ENCODE results near the gene EMD.
A peak's percentile ranks its signal among the peaks of the same experiment; 100 is the strongest.
"Not testable (repeated sequence)": the region's sequence is repeated elsewhere in the genome, so short reads cannot be mapped to it uniquely, and the experiment has no call there.

The EMD gene

DNA sequence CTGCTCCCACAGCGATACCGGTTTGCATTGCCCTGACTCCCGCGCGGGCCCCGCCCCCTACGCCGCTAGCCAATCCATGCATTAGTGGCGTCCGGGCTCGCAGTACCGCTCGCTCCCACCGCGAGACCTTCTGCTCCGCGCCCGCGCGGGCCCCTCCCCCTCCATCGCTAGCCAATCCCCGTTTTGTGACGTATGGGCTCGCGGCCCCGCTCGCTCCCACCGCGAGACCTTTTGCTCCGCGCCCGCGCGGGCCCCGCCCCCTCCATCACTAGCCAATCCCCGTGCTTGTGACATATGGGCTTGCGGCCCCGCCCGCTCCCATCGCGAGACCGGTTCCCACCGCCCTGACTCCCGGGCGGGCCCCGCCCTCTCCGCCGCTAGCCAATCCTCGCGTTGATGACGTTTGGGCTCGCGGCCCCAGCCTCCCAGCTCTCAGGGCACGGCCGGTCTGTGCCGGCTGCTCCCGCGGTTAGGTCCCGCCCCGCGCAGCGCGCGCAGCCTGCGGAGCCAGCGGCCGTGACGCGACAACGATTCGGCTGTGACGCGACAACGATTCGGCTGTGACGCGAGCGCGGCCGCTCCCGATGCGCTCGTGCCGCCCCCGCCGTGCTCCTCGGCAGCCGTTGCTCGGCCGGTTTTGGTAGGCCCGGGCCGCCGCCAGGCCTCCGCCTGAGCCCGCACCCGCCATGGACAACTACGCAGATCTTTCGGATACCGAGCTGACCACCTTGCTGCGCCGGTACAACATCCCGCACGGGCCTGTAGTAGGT lies at the start of gene EMD:
EMD (plus strand) TSS at position 497 of the 770 bp plus-strand sequence; CDS start at position 687, 190 bp downstream.
- peak; percentile 87 for DNase-seq (ENCODE audit: low spot score)

DNA sequence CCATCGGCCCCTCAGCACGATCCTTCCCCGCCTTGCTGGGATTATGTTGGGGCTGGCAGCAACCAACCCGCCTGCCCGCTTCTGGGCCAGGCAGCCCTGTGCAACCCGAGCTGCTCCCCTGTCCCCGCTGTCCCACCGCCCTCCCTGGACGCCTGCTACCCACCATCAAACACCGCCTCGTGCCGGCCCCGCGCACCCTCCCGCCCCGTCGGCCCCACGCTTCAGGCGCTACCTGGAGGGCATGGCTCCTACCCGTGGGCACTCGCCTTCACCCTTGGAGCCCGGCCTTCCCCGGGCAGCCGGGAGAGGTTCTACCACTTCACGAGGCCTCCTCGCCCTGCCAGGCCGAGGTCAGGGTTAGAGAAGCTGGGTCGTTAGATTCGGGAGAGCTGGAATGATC lies 46.5 kb upstream of the EMD start:
- no peak for DNase-seq (ENCODE audit: low spot score)

- no peak for DNase-seq (ENCODE audit: low spot score)
Measured at GRCh38 chrX:154333116-154333515, 46.0 kb upstream of the EMD start.

DNA sequence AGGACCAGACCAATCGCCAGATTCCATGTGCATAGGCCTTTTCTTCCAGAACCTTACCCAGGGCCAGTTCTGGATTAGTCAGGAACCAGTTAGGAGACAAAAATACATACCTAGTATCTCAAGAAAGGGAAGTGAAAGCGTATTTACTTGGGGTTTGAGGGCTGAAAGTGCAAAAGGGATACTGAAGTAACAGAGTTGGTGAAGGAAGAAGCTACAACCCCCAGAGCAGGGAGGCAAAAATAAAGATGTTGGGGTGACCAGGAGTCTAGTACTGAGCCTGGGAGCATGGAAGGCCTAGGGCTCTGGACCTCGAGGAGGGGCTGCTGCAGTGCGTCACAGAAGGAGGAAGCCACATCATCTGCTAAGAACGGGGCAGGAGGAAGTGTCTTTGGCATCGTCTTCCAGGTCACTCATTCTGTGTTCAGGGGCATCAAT lies 45.2 kb upstream of the EMD start:
- no peak for DNase-seq (ENCODE audit: low spot score)

DNA sequence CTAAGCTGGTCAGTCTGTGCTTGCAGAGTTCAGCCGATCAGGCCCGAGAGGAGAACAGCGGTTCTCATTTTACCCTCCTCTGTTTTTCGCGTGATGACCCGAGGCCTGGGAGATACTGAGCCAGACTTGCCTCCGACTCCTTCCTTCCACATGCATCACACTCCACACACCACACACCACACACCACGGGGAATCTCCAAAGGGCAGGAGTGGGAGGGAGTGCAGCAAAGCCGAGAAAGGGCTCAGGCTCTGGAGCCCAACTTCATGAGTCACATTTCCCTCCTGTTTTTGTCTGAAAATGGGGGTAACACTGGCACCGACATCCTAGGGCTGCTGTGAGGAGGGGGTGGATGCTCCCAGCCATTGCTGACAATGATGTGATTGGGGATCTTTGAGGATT lies 44.6 kb upstream of the EMD start:
- no peak for DNase-seq (ENCODE audit: low spot score)

DNA sequence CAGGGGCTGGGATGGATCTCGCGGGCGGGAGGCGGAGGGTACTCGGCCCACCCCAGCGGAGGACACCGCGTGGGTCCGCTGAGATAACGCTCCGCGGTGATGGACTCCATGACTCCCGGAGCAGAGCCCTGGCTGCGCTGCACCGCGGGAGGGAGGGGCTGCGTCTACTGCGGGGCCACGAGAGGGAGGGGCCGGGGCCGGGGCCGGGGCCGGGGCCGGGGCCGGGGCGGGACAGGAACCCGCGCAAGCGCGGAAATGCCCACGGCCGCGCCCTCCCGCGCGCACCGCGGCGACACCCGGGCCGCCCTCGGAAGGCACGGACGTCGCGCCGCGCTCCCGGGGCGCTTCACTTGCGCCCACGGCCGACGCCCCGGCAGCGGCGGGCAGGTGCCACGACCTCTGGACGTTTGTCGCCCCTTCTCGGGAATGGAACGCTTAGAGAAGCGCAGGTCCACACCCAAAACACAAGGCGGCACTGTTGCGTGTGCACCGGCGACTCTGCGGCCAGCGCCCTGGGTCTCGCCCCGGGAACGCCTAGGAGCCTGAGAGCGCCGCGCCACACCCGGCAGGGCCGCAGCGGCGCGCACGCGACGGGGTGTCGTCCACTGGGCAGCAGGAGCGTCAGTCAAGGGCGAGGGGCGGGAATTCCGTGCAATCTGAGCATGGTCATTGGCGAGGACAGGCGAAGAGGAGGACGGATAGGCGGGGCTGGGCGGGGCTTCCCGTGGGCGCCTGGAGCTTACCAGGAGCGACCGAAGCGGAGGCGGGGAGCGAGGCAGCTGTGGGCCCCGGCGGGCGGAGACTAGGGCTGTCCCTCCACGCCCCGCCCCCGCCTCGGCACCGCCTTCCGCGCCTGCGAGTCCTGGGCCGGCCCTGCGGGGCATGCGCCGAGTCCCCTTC lies 37.4 kb upstream of the EMD start:
- not testable (repeated sequence) for DNase-seq (ENCODE audit: low spot score)

DNA sequence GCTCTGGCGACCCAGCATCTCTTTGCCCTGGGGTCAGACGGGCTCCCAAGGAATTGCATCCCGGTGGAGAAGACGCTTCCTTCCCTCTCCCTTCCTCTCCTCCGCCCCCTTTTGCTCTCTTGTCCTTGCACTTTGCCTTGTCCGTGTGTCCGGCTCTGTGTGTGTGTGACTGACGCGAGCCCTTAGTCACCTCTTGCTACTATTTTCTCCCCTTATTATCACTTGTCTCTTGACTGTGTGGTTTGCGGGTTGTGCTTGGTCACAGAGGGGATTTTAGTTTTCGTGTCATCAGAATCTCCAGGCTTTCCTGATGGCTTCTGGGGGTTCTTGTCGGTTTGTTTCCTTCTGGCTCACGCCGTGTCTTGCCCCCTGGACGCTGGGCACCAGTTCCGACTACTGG lies 36.0 kb upstream of the EMD start:
- not testable (repeated sequence) for DNase-seq (ENCODE audit: low spot score)

DNA sequence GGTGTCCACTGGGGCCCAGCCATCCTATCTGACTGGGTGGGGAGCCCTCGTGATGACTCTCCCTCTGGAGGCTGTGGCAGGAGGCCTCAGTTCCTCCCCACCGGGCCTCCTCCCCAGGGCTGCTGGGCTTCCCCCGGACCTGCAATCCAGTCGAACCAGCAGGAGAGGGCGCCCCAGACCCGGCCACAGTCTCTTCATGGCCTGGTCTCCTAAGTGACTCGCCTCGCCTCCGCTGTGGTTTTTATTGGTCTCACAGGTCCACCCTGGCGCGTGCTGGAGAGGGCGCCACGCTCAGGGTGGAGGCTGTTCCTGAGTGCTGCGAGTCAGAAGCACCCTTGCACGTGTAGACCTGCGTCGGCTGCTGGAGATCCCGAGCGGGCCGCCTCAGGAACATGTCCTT lies 35.5 kb upstream of the EMD start:
- not testable (repeated sequence) for DNase-seq (ENCODE audit: low spot score)

DNA sequence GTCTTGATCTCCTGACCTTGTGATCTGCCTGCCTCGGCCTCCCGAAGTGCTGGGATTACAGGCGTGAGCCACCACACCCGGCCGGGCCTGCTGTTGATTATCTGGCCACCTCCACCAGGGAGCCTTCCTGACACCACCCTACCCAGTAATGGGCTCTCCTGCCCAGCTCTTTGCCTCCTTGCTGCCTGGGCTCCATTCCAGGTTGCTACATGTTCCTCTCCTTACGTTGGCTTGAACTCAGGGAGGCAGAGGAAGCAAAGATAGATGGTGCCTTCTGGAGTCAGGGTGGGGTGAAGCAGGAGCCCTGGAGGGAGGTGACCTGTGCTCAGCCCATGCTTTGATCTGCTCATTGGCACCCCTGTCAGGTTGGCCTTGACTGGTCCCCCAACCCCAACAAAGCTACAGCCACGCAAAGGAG lies 31.0 kb upstream of the EMD start:
- no peak for DNase-seq (ENCODE audit: low spot score)

- DNase-seq (ENCODE audit: low spot score): no peak
Measured at GRCh38 chrX:154348646-154349358, 30.3 kb upstream of the EMD start.

- no peak for DNase-seq (ENCODE audit: low spot score)
Measured at GRCh38 chrX:154349359-154349935, 29.6 kb upstream of the EMD start.

DNA sequence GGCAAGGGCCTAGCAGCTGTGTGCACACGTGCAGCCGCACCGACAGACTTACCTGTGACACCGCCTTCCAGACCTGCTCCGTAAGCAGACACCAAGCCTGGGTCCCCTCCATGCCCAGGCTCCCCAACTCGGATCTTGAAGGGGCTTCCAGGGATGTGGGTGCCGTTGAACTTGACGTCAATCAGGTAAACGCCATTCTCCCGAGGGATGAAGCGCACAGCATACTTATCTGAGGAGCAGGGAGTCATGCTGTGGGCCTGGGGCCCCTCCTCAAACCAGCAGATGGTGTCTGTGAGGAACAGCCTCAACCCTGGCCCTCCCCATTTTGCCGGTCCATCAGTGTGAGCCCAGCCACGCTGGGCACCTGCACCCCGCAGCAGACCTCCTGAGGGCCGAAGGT lies 29.1 kb upstream of the EMD start:
- no peak for DNase-seq (ENCODE audit: low spot score)

DNA sequence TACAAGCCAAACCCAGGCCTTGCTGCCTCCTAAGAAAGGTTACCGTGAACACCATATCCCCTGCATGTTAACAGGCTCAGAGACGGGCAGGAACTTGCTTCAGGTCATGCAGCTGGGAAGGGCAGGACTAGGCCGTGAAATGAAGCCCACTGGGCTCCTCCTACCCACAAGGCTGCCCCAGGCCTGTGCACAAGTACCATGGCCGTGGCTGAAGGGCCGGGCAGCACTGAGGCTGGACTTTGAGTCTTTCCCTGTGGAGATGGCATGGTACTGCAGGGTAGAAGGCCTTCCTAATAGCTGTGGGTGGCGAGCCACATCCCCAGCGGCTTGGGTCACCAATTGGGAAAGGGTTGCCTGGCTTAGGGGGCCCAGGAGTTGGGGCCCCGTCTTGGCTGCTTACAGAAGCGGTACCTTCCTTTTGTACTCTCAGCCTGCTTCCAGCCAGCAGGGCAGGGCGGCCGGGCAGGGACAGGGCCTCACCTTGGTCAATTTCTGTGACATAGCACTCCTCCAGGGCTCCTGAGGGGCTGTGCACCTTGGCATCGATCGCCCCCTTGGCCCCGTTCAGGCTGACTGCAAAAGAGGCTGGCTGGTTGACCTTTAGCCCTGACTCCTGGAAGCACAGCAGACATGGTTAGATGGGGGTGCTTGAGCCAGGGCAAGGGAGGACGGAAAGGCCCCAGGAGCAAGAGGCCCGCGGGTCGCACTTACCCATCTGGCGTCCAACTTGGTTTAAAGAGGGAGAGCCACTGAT lies 28.5 kb upstream of the EMD start:
- no peak for DNase-seq (ENCODE audit: low spot score)

- no peak for DNase-seq (ENCODE audit: low spot score)
Measured at GRCh38 chrX:154351183-154352011, 27.7 kb upstream of the EMD start.

DNA sequence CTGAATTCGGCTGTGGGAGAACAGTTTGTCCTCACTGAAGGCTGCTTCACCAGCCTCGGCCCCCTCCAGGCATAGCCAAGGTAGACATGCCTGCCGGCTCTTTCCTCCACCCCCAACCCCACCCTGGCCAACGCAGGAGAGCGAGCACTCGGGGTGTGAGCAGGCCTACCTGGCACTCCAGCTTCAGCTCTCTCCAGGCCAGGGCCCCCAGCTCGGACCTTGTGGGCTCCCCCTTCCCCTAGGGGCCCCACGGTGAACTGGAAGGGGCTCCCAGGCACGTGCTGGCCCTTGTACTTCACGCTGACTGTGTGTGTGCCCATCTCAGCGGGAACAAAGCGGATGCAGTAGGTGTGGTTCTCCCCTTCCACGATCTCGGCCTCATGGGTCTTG lies 27.1 kb upstream of the EMD start:
- DNase-seq (ENCODE audit: low spot score): no peak

DNA sequence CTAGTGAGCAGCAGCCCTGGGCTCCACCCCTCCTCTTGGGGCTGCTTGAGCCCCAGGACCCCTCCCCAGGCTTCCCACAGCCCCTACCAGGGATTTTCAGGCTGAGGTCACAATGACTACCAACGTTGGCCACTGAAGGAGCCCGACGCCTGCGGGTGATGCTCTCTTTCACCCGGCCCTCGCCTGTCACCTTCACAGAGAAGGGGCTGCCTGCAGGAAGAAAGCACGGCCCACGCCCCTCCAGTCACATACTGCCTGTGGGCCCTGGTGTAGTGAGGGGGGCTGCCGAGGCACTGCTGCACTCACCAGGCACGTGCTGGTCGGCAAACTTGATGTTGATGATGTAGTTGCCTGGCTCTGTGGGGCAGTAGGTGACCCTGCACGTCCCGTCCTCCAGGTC lies 26.6 kb upstream of the EMD start:
- no peak for DNase-seq (ENCODE audit: low spot score)

DNA sequence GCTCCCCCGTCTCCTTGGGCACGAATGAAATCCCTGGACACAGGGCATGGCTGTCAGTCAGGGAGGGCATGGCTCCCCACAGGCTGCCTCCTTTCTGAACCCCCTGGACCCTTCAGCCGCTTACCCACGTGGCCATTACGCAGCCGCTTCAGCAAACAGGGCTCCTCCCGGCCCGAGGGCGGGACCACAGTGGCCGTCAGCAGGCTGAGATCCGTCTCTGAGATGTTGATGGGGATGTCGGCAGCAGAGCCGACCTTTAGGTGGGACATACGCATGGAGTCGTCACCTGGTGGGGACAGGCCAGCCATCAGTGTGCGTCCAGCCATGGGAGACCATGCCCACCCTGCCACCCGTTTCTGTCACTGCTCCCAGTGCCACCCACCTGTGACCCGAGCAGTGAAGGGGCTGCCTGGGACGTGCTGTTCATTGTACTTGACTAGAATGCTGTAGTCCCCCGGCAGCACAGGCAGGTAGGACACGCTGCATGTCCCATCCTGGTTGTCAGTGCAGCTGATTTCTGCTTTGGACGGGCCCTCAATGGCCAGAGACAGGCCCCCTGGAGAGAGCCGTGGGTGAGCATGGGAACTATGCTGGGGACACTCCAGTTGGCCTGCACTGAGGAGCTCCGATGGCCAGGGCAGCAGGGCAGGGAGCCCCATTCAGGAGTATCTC lies 25.8 kb upstream of the EMD start:
- DNase-seq (ENCODE audit: low spot score): no peak

DNA sequence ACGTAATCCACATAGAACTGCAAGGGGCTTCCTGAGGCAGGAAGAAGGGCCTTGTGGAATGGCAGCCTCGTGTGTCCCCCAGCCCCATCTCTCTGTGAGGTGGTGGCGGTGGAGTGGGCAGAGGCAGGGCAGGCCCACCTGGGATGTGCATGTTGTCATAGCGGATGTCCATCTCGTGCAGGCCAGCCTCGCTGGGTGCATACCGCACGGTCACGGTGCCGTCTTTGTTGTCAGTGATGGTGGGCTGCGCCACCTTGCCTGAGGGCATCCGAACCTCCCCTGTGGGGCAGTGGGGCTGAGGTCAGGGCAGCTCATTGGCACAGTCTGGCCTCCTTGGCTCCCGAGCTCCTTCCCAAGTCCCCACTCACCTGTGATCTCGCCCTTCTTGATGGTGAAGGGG lies 25.1 kb upstream of the EMD start:
- DNase-seq (ENCODE audit: low spot score): no peak

- DNase-seq (ENCODE audit: low spot score): no peak
Measured at GRCh38 chrX:154354516-154354915, 24.6 kb upstream of the EMD start.
